ENCODE data around the gene PPP1R12B. TPM values are rescaled to one million over a fixed set of nuclear protein-coding genes. Genes with fewer than 3 reads are reported as not detected.
"Not testable (repeated sequence)": the region's sequence is repeated elsewhere in the genome, so short reads cannot be mapped to it uniquely, and the experiment has no call there.

PPP1R12B gene
- total RNA-seq, 1 experiment from 2014 or later: 13.1 TPM

- Histone ChIP-seq H3K9me3 (ENCODE audit: control insufficient read depth, insufficient read depth, low read depth, low read length) (no peaks in the 10 kb centered on the region), H3K36me3 (ENCODE audit: control insufficient read depth, insufficient read depth, low read length) (no peaks in the 10 kb centered on the region), H3K4me1 (ENCODE audit: control insufficient read depth, insufficient read depth, low read length) (no peaks in the 10 kb centered on the region), H3K27me3 (ENCODE audit: control insufficient read depth, insufficient read depth, low read length) (no peaks in the 10 kb centered on the region), H3K4me3 (ENCODE audit: low read depth in 2 of 2, low read length in 2 of 2) (no peak overlapping the region), H3K27ac (ENCODE audit: low read length) (no peak overlapping the region)
- intact Hi-C loops (cut with micrococcal nuclease; ENCODE audit: unreplicated experiment) (no loop called here), in situ Hi-C loops (cut with HindIII; ENCODE audit: low pct_unique_long_range_greater_than_20kb, low sequenced_read_pairs) (no loop called here)
- ChIA-PET POLR2A (no interaction called here), CTCF (no interaction called here)
- no peak for ATAC-seq
- no peak for TF ChIP-seq SIN3A (IDR thresholded peaks at IDR 0.05; ENCODE audit: borderline replicate concordance, insufficient read depth, low read depth, low read length)
- TF ChIP-seq TCF7L2 (IDR thresholded peaks at IDR 0.05; ENCODE audit: low read depth, low read length): no peak
- TF ChIP-seq POLR2AphosphoS5 (IDR thresholded peaks at IDR 0.05; ENCODE audit: low read depth, low read length): no peak
- TF ChIP-seq, protein P1, sequence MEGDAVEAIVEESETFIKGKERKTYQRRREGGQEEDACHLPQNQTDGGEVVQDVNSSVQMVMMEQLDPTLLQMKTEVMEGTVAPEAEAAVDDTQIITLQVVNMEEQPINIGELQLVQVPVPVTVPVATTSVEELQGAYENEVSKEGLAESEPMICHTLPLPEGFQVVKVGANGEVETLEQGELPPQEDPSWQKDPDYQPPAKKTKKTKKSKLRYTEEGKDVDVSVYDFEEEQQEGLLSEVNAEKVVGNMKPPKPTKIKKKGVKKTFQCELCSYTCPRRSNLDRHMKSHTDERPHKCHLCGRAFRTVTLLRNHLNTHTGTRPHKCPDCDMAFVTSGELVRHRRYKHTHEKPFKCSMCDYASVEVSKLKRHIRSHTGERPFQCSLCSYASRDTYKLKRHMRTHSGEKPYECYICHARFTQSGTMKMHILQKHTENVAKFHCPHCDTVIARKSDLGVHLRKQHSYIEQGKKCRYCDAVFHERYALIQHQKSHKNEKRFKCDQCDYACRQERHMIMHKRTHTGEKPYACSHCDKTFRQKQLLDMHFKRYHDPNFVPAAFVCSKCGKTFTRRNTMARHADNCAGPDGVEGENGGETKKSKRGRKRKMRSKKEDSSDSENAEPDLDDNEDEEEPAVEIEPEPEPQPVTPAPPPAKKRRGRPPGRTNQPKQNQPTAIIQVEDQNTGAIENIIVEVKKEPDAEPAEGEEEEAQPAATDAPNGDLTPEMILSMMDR (IDR thresholded peaks at IDR 0.05): no peak
- TF ChIP-seq REST (IDR thresholded peaks at IDR 0.05; ENCODE audit: insufficient read depth in 1 of 2, low read depth in 2 of 2, low read length in 1 of 2): no peak
- BruUV-seq (replicated peaks): no TSS peak
- DNase-seq (ENCODE audit: low read depth, low spot score): no peak
Measured at GRCh38 chr1:202416641-202417040, 68.1 kb downstream of the PPP1R12B start.

DNA sequence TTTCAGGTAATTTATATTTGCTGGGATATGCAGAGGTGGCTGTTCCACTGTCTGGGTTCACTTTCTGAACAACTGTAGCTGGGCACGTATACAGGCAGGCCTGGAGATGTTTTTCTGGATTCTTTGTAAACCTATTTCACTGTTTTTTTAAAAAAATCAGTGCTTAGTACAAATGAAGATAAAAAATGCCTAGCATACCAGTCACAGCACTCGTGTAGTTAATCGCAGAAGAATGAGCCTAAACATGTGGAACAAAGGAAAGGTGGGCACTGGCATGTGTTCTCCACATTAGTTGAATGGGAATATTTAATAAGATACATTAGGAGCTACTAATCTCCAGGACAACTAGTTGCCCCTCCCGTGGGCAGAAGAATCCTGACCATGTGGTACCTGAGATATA is 68.6 kb downstream of the PPP1R12B start:
- H3K36me3 ChIP-seq (ENCODE audit: control insufficient read depth, insufficient read depth, low read length); POLR2A ChIA-PET; CTCF ChIA-PET; H3K4me3 ChIP-seq (ENCODE audit: low read depth in 2 of 2, low read length in 2 of 2); BruUV-seq (replicated peaks); intact Hi-C loops (cut with micrococcal nuclease; ENCODE audit: unreplicated experiment); H3K27me3 ChIP-seq (ENCODE audit: control insufficient read depth, insufficient read depth, low read length); DNase-seq (ENCODE audit: low read depth, low spot score); in situ Hi-C loops (cut with HindIII; ENCODE audit: low pct_unique_long_range_greater_than_20kb, low sequenced_read_pairs); ATAC-seq; H3K27ac ChIP-seq (ENCODE audit: low read length); H3K9me3 ChIP-seq (ENCODE audit: control insufficient read depth, insufficient read depth, low read depth, low read length); H3K4me1 ChIP-seq (ENCODE audit: control insufficient read depth, insufficient read depth, low read length): not testable (repeated sequence)

GRCh38 chr1:202417762-202418201 is 69.3 kb downstream of the PPP1R12B start:
- CTCF ChIA-PET; H3K27ac ChIP-seq (ENCODE audit: low read length); H3K4me3 ChIP-seq (ENCODE audit: low read depth in 2 of 2, low read length in 2 of 2); H3K4me1 ChIP-seq (ENCODE audit: control insufficient read depth, insufficient read depth, low read length); H3K36me3 ChIP-seq (ENCODE audit: control insufficient read depth, insufficient read depth, low read length); H3K9me3 ChIP-seq (ENCODE audit: control insufficient read depth, insufficient read depth, low read depth, low read length); DNase-seq (ENCODE audit: low read depth, low spot score); H3K27me3 ChIP-seq (ENCODE audit: control insufficient read depth, insufficient read depth, low read length); in situ Hi-C loops (cut with HindIII; ENCODE audit: low pct_unique_long_range_greater_than_20kb, low sequenced_read_pairs); ATAC-seq; intact Hi-C loops (cut with micrococcal nuclease; ENCODE audit: unreplicated experiment); BruUV-seq (replicated peaks): not testable (repeated sequence)
- POLR2A ChIA-PET: interaction anchor here (0.6 kb wide), 1 partner anchor 241 kb away, joined by 3 read pairs; no protein-coding TSS in a partner anchor

GRCh38 chr1:202419731-202420130 is 71.2 kb downstream of the PPP1R12B start:
- H3K36me3 ChIP-seq (ENCODE audit: control insufficient read depth, insufficient read depth, low read length); BruUV-seq (replicated peaks); H3K4me3 ChIP-seq (ENCODE audit: low read depth in 2 of 2, low read length in 2 of 2); POLR2A ChIA-PET; CTCF ChIA-PET; H3K4me1 ChIP-seq (ENCODE audit: control insufficient read depth, insufficient read depth, low read length); ATAC-seq; H3K27ac ChIP-seq (ENCODE audit: low read length); intact Hi-C loops (cut with micrococcal nuclease; ENCODE audit: unreplicated experiment); H3K27me3 ChIP-seq (ENCODE audit: control insufficient read depth, insufficient read depth, low read length); DNase-seq (ENCODE audit: low read depth, low spot score); H3K9me3 ChIP-seq (ENCODE audit: control insufficient read depth, insufficient read depth, low read depth, low read length); in situ Hi-C loops (cut with HindIII; ENCODE audit: low pct_unique_long_range_greater_than_20kb, low sequenced_read_pairs): not testable (repeated sequence)

- in situ Hi-C loops (cut with HindIII; ENCODE audit: low pct_unique_long_range_greater_than_20kb, low sequenced_read_pairs); H3K36me3 ChIP-seq (ENCODE audit: control insufficient read depth, insufficient read depth, low read length); H3K4me1 ChIP-seq (ENCODE audit: control insufficient read depth, insufficient read depth, low read length); BruUV-seq (replicated peaks); H3K4me3 ChIP-seq (ENCODE audit: low read depth in 2 of 2, low read length in 2 of 2); H3K9me3 ChIP-seq (ENCODE audit: control insufficient read depth, insufficient read depth, low read depth, low read length); ATAC-seq; DNase-seq (ENCODE audit: low read depth, low spot score); CTCF ChIA-PET; H3K27me3 ChIP-seq (ENCODE audit: control insufficient read depth, insufficient read depth, low read length); H3K27ac ChIP-seq (ENCODE audit: low read length); intact Hi-C loops (cut with micrococcal nuclease; ENCODE audit: unreplicated experiment): not testable (repeated sequence)
- POLR2A ChIA-PET: interaction anchor here (0.6 kb wide), 1 partner anchor 412 kb away, joined by 4 read pairs; no protein-coding TSS in a partner anchor
Measured at GRCh38 chr1:202420422-202421094, 72.1 kb downstream of the PPP1R12B start.

All from Panc1 (cell line).